Neural cell (in vitro differentiated cells): Measurements from ENCODE around the gene ANKFY1. TPM values are rescaled to one million over a fixed set of nuclear protein-coding genes. Genes with fewer than 3 reads are reported as not detected.

ENCODE experiments used
- H2AFZ ChIP-seq: fragments of 200-600, 300-800 bp; sonication (generic), shearing (Covaris generic); 2 replicates; pipeline ENCODE4 v1.6.0; 2014; ENCODE audit warnings: low read depth, mild to moderate bottlenecking, antibody characterized with exemption, low read length, moderate library complexity
- H3F3A ChIP-seq: fragments of 200-600 bp; shearing (Covaris generic); 2 replicates; pipeline ENCODE4 v1.6.1; 2016; ENCODE audit warnings: mild to moderate bottlenecking, moderate library complexity, mixed read lengths, antibody characterized with exemption, low read length; ENCODE audit not compliant: insufficient read depth, poor library complexity, severe bottlenecking
- H3K27ac ChIP-seq: fragments of 200-600, 300-800 bp; sonication (generic), shearing (Covaris generic); 2 replicates; pipeline ENCODE4 v1.5.1; 2014; ENCODE audit warnings: mild to moderate bottlenecking, low read length, moderate library complexity
- H3K27me3 ChIP-seq: fragments of 300-800, 200-600 bp; sonication (generic), shearing (Covaris generic); 2 replicates; pipeline ENCODE4 v1.6.0; 2014; ENCODE audit warnings: mild to moderate bottlenecking, low read depth, low read length, moderate library complexity; ENCODE audit not compliant: insufficient read depth
- H3K36me3 ChIP-seq: fragments of 300-800, 200-600 bp; sonication (generic), shearing (Covaris generic); 2 replicates; pipeline ENCODE4 v1.5.1; 2014; ENCODE audit warnings: mild to moderate bottlenecking, antibody characterized with exemption, low read length, moderate library complexity; ENCODE audit not compliant: insufficient read depth
- H3K4me2 ChIP-seq: fragments of 300-800, 200-600 bp; sonication (generic), shearing (Covaris generic); 2 replicates; pipeline ENCODE4 v1.6.0; 2014; ENCODE audit warnings: mild to moderate bottlenecking, low read length
- H3K4me3 ChIP-seq: fragments of 300-800, 200-600 bp; sonication (generic), shearing (Covaris generic); 2 replicates; pipeline ENCODE4 v1.5.1; 2014; ENCODE audit warnings: mild to moderate bottlenecking, low read length, moderate library complexity
- H3K79me2 ChIP-seq: fragments of 200-600 bp; shearing (Covaris generic); replicated peaks from 2 replicates; pipeline ENCODE4 v1.6.0; 2014; ENCODE audit warnings: mild to moderate bottlenecking, low read length, moderate library complexity; ENCODE audit not compliant: insufficient read depth
- H3K9ac ChIP-seq: fragments of 300-800, 200-600 bp; sonication (generic), shearing (Covaris generic); 2 replicates; pipeline ENCODE4 v1.6.1; 2016; ENCODE audit warnings: mild to moderate bottlenecking, low read length, mixed read lengths
- H3K9me2 ChIP-seq: fragments of 200-600 bp; shearing (Covaris generic); 2 replicates; pipeline ENCODE4 v1.6.1; 2016; ENCODE audit warnings: mild to moderate bottlenecking, low read length, mixed read lengths; ENCODE audit not compliant: insufficient read depth
- H3K9me3 ChIP-seq: fragments of 200-600, 300-800 bp; sonication (generic), shearing (Covaris generic); 2 replicates; pipeline ENCODE4 v1.6.1; 2016; ENCODE audit warnings: mild to moderate bottlenecking, mixed run types, low read length, moderate library complexity, mixed read lengths
- H4K20me1 ChIP-seq: fragments of 200-600 bp; shearing (Covaris generic); 2 replicates; pipeline ENCODE4 v1.6.1; 2016; ENCODE audit warnings: mild to moderate bottlenecking, mixed run types; ENCODE audit not compliant: insufficient read depth
- EP300 ChIP-seq: fragments of 450-650 bp; conservative IDR thresholded peaks from 2 replicates; pipeline ENCODE4 v1.6.1; 2014; ENCODE audit warnings: antibody characterized with exemption, mild to moderate bottlenecking, moderate library complexity; ENCODE audit not compliant: poor library complexity, severe bottlenecking
- EZH2 ChIP-seq: fragments of 200-600, 300-800 bp; shearing (Covaris generic), sonication (generic); IDR thresholded peaks from 2 replicates; pipeline ENCODE4 v1.6.1; 2014; ENCODE audit warnings: antibody characterized with exemption, low read length, borderline replicate concordance, mild to moderate bottlenecking; ENCODE audit not compliant: insufficient read depth, poor library complexity, severe bottlenecking
- MXI1 ChIP-seq: fragments of 450-650 bp; conservative IDR thresholded peaks from 2 replicates; pipeline ENCODE4 v1.6.1; 2014; ENCODE audit warnings: antibody characterized with exemption, mild to moderate bottlenecking; ENCODE audit not compliant: poor library complexity, severe bottlenecking
- POLR2AphosphoS5 ChIP-seq: IDR thresholded peaks from 2 replicates; pipeline ENCODE4 v1.6.1; 2012
- RAD21 ChIP-seq: fragments of 450-650 bp; conservative IDR thresholded peaks from 2 replicates; pipeline ENCODE4 v1.6.1; 2014; ENCODE audit warnings: antibody characterized with exemption, mild to moderate bottlenecking, moderate library complexity
- REST ChIP-seq: IDR thresholded peaks from 2 replicates; pipeline ENCODE4 v1.6.1; 2012; ENCODE audit warnings: borderline replicate concordance
- SMC3 ChIP-seq: fragments of 450-650 bp; conservative IDR thresholded peaks from 2 replicates; pipeline ENCODE4 v1.6.1; 2014; ENCODE audit warnings: antibody characterized with exemption, mild to moderate bottlenecking, moderate library complexity; ENCODE audit not compliant: poor library complexity
- TAF1 ChIP-seq: IDR thresholded peaks from 2 replicates; pipeline ENCODE4 v1.6.1; 2012; ENCODE audit warnings: low read depth
- polyA plus RNA-seq: library from polyadenylated mRNA; depleted of rRNA; stranded (reverse); fragments of >200 nt; gene quantifications from 2 replicates; pipeline ENCODE4 v1.2.3, GENCODE V29; 2014
- TF ChIP-seq, protein P1 (sequence below): fragments of 450-650 bp; IDR thresholded peaks from 2 replicates; pipeline ENCODE4 v1.5.1; 2014; ENCODE audit warnings: antibody characterized with exemption, mild to moderate bottlenecking, moderate library complexity; ENCODE audit not compliant: poor library complexity, severe bottlenecking

Gene ANKFY1
- polyA plus RNA-seq, 1 donor from 2014 or later = 25.6 TPM

DNA sequence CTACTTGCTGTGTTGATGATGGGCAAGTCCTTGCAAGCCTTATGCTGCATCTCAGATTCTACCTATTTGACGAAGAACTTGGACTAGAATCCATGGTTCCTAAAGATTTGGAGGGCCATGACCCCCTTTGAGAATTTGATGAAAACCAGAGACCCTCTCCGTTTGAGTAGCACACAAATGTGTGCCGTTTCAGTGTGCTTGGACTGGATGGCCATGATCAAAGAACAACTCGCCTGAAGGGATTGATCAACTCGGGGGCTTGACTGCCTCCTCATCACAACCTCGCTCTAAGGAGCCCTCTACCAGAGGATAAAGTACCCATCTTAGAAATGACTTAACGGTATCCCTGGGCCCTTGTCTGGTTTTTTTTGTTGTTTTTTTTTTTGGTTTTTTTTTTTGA lies 2.8 kb upstream of the ANKFY1 start:
- H3K9me3 ChIP-seq = no peaks in the 10 kb centered on the region
- H3K79me2 ChIP-seq = peaks cover 16% of the 10 kb centered on the region
- no peaks in the 10 kb centered on the region for H3K27me3 ChIP-seq
- H3K4me2 ChIP-seq = no peak overlapping the region
- H3K9ac ChIP-seq = no peak overlapping the region
- no peak for TF ChIP-seq SMC3
- TF ChIP-seq TAF1 = no peak
- TF ChIP-seq EP300 = no peak
- TF ChIP-seq REST = no peak
- TF ChIP-seq RAD21 = no peak
- TF ChIP-seq POLR2AphosphoS5 = no peak
- TF ChIP-seq MXI1 = no peak
- no peaks in the 10 kb centered on the region for H3K36me3 ChIP-seq
- H3K4me3 ChIP-seq = no peak overlapping the region
- H3F3A ChIP-seq = no peaks in the 10 kb centered on the region
- H4K20me1 ChIP-seq = no peaks in the 10 kb centered on the region
- H3K27ac ChIP-seq = no peak overlapping the region
- no peaks in the 10 kb centered on the region for H3K9me2 ChIP-seq
- H2AFZ ChIP-seq = no peak overlapping the region

- Histone ChIP-seq H3K9ac (peak overlapping the region; percentile 79), H3K27me3 (no peaks in the 10 kb centered on the region), H3K79me2 (peaks cover 53% of the 10 kb centered on the region), H2AFZ (peak overlapping the region; percentile 80), H3K4me2 (peak overlapping the region; percentile 85), H3F3A (no peaks in the 10 kb centered on the region), H3K4me3 (peak overlapping the region; percentile 96), H4K20me1 (no peaks in the 10 kb centered on the region), H3K9me3 (no peaks in the 10 kb centered on the region), H3K36me3 (no peaks in the 10 kb centered on the region), H3K9me2 (no peaks in the 10 kb centered on the region), H3K27ac (peak overlapping the region; percentile 89)
- TF ChIP-seq POLR2AphosphoS5 (no peak), EZH2 (no peak), MXI1 (no peak), EP300 (no peak), RAD21 (no peak)
Measured at GRCh38 chr17:4262703-4263102, 1.1 kb downstream of the ANKFY1 start.

GRCh38 chr17:4261452-4261851 lies 2.3 kb downstream of the ANKFY1 start:
- Histone ChIP-seq H3K4me2 (no peak overlapping the region), H4K20me1 (no peaks in the 10 kb centered on the region), H3K9me2 (no peaks in the 10 kb centered on the region), H3K27ac (no peak overlapping the region), H2AFZ (no peak overlapping the region), H3K79me2 (peaks cover 65% of the 10 kb centered on the region), H3K4me3 (peak overlapping the region; percentile 96), H3K9me3 (no peaks in the 10 kb centered on the region), H3K27me3 (no peaks in the 10 kb centered on the region), H3K9ac (no peak overlapping the region), H3F3A (no peaks in the 10 kb centered on the region), H3K36me3 (no peaks in the 10 kb centered on the region)
- TF ChIP-seq REST (no peak), EZH2 (no peak), MXI1 (no peak), POLR2AphosphoS5 (no peak), RAD21 (no peak)
- TF ChIP-seq, protein P1, sequence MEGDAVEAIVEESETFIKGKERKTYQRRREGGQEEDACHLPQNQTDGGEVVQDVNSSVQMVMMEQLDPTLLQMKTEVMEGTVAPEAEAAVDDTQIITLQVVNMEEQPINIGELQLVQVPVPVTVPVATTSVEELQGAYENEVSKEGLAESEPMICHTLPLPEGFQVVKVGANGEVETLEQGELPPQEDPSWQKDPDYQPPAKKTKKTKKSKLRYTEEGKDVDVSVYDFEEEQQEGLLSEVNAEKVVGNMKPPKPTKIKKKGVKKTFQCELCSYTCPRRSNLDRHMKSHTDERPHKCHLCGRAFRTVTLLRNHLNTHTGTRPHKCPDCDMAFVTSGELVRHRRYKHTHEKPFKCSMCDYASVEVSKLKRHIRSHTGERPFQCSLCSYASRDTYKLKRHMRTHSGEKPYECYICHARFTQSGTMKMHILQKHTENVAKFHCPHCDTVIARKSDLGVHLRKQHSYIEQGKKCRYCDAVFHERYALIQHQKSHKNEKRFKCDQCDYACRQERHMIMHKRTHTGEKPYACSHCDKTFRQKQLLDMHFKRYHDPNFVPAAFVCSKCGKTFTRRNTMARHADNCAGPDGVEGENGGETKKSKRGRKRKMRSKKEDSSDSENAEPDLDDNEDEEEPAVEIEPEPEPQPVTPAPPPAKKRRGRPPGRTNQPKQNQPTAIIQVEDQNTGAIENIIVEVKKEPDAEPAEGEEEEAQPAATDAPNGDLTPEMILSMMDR = no peak
